DOHH2 (cell line): ENCODE results near the gene GLIS2.

Experiments used
- EZH2phosphoT487 ChIP-seq: fragments of 200-600 bp; sonication (generic); IDR thresholded peaks from 2 replicates; pipeline ENCODE4 v1.6.1; 2017; ENCODE audit warnings: borderline replicate concordance, mild to moderate bottlenecking, antibody characterized with exemption, low read length, moderate library complexity, mixed read lengths
- TF ChIP-seq, protein P1 (sequence below): fragments of 200-600 bp; sonication (generic); IDR thresholded peaks from one replicate; pipeline ENCODE4 v1.5.1; 2014; ENCODE audit warnings: antibody characterized with exemption, mild to moderate bottlenecking, low read depth, low read length; ENCODE audit not compliant: poor library complexity, severe bottlenecking

DNA sequence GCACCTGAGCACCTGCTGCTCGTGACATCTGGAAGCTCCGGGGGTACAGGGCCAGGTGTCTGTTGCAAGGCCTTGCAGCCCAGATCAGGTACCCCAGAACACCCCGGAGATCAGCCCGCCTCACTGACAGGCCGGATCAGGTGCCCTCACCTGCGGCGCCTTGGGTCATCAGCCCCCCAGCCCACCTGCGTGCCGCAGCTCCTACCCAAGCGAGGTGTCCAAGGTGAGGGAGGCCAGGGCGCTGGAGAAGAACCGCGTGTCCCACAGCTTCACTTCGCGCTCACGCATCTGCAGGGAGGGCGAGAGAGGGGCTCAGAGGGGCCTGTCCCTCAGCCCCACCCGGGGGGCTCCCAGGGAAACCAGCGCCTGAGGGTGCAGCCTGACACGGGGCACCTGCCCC lies 71.9 kb downstream of the GLIS2 start:
- no peak for TF ChIP-seq EZH2phosphoT487
- TF ChIP-seq, protein P1, sequence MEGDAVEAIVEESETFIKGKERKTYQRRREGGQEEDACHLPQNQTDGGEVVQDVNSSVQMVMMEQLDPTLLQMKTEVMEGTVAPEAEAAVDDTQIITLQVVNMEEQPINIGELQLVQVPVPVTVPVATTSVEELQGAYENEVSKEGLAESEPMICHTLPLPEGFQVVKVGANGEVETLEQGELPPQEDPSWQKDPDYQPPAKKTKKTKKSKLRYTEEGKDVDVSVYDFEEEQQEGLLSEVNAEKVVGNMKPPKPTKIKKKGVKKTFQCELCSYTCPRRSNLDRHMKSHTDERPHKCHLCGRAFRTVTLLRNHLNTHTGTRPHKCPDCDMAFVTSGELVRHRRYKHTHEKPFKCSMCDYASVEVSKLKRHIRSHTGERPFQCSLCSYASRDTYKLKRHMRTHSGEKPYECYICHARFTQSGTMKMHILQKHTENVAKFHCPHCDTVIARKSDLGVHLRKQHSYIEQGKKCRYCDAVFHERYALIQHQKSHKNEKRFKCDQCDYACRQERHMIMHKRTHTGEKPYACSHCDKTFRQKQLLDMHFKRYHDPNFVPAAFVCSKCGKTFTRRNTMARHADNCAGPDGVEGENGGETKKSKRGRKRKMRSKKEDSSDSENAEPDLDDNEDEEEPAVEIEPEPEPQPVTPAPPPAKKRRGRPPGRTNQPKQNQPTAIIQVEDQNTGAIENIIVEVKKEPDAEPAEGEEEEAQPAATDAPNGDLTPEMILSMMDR: no peak
